HG02973 (cell line): Measurements from ENCODE around the gene NOC4L.
"Not testable (repeated sequence)": the region's sequence is repeated elsewhere in the genome, so short reads cannot be mapped to it uniquely, and the experiment has no call there.

ENCODE experiments used
- ATAC-seq: cut with Tn5 transposase; IDR thresholded peaks from one replicate; pipeline ENCODE4 v1.9.1; 2021; ENCODE audit warnings: moderate library complexity; ENCODE audit not compliant: unreplicated experiment

The NOC4L gene

GRCh38 chr12:132180648-132181546, 36.6 kb downstream of the NOC4L start:
- no peak for ATAC-seq

GRCh38 chr12:132181570-132182200, 37.4 kb downstream of the NOC4L start:
- no peak for ATAC-seq

DNA sequence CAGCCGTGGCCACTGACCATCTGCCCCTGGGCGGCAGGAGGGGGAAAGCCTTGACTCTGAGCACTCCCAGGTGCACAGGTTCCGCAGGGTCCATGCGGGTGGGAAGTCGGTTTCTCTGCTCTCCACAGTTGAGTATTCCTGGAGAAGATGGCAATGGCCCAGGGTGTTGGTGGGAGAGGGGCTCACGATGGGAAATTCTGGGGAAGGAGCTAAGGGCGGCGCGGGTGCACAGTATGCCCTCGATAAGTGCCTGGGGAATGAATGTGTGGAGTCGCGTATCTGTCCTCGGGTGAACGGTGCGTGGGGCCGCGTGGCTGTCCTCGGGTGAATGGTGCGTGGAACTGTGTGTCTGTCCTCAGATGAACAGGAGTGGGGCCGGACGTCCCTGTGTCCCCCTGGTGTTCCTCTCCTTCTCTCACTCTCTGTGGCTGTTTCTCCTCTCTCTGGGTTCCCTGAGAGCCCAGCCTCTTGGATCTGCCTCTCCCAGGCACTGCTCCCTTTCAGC, 38.0 kb downstream of the NOC4L start:
- no peak for ATAC-seq

DNA sequence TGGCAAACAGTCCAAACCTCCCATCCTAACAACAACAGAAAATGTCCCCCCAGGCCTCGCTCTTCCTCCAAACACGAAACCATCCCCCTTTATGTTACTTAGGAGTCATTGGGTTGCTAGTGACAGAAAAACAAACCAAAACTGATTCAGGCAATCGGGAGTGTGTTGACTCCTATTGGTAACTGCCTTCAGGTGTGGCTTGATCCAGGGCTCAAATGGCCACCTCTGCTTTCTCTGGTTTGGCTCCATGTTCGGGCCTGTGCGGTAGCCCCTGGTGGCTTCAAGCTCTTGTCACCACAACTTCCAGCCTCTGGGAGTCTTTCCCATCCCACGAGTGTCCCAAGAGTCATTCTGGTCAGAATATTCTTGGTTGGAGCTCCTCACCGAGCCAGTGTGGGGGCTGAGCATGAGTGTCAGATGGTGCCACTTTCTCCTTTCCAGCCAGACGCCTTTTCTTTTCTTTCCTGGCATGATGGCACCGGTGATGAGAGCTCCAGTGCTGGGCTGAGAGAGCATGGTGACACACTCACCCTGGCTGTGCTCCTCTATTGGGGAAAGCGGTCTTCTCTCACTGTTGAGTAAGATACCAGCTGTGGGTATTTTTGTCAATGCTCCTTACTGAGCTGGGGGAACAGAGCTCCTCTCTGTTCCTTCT, 38.6 kb downstream of the NOC4L start:
- no peak for ATAC-seq

DNA sequence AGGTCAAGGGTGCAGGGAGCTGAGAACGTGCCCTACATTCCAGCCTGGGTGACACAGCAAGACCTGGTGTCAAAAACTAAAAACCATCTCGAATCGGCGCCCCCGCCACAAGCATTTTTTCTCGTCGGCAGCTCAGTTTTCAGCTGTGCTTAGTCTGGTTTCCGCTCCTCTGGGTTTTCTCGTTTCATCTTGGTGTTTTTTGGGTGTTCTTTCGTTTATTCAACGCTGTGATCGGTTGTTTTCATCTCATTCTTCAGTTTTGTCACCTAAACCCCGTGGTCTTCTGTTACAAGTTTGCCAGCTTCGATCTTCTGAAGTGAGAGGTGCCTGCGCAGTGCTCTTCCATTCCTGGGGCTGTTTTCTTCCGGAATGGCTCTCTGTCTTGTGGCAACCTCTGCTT, 41.4 kb downstream of the NOC4L start:
- ATAC-seq: no peak

GRCh38 chr12:132186208-132186856, 42.1 kb downstream of the NOC4L start:
- ATAC-seq: no peak

- no peak for ATAC-seq
These were observed 42.8 kb downstream of the NOC4L start for GRCh38 chr12:132186857-132187620.

GRCh38 chr12:132187646-132188450, 43.6 kb downstream of the NOC4L start:
- no peak for ATAC-seq

DNA sequence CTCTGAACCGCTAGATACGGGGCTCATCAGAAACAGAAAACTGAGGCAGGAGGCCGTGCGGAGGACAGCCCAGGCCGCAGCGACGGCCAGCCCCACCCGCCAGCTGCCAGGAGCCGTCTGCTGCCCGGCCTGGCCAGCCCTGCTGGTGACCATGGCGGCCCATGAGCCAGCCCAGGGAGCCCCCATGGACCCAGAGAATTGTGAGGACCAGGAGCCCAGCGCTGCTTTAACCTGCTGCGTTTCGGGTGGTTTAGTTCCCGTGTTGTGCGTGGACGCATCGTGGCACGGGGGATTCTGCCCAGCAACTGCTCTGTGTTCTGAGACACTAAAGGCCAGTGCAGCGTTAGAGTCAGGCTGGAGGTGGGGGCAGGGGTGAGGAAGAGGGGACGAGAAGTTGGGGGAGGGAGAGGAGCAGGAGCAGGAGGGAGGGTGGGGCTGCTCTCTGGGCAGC, 44.2 kb downstream of the NOC4L start:
- no peak for ATAC-seq

DNA sequence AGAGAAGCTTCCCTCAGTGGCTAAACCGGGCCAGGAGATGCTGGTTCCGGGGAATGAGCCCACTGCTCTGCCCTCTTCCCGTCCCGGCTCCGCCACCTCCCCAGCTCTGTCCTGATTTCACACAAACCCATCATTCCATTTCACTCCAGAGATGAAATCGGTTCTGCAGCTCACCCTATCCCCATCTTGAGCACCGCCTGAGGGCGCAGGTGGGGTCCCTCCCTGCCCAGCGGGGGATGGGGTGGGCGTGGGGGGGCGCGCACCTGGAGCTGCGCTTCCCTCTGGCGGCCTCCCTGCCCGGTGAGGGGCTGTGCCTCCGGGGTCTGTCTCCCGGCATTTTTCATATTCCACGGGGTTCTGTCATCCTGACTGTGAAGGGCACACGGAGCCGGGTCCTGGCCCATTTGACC, 44.7 kb downstream of the NOC4L start:
- ATAC-seq: no peak

GRCh38 chr12:132189378-132190011, 45.2 kb downstream of the NOC4L start:
- peak; percentile 89 for ATAC-seq

DNA sequence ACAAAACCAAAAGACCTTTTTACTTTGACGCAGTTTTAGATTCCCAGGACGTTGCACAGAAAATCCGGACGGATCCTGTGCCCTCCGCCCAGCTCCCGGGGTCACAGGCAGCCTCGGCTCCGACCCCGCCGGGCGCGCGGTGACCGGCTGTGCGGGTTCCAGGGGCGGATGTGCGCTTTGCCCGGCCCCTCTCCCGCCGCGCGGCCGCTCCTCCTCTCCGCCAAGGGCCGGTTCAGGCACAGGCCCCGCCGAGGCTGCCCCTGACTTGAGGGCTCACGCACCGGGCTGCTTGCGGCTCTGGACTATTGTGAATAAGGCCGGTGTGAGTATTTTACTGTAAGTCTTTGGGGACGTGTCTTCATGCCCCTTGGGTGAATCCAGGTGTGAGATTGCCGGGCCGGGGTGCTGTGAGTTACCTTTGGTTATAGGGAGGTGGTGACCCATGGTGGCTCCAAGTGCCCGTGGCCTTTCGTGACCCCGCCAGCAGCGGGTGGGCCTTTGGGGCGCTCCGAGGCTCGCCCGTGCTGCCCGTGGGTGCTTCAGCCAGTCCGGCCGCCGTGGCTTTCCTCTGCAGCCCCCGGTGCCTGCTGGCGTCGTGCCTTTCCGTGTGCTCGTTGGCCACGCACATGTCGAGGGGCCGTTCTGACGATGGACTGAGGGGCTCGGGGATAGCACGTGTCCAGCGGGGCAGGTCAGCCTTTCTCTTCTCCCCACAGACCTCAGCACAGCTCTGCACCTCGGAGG, 45.9 kb downstream of the NOC4L start:
- ATAC-seq: peak; percentile 19

GRCh38 chr12:132190834-132191500, 46.7 kb downstream of the NOC4L start:
- no peak for ATAC-seq

- no peak for ATAC-seq
These were observed 47.7 kb downstream of the NOC4L start for GRCh38 chr12:132191715-132192553.

- no peak for ATAC-seq
These were observed 49.8 kb downstream of the NOC4L start for GRCh38 chr12:132194056-132194455.

DNA sequence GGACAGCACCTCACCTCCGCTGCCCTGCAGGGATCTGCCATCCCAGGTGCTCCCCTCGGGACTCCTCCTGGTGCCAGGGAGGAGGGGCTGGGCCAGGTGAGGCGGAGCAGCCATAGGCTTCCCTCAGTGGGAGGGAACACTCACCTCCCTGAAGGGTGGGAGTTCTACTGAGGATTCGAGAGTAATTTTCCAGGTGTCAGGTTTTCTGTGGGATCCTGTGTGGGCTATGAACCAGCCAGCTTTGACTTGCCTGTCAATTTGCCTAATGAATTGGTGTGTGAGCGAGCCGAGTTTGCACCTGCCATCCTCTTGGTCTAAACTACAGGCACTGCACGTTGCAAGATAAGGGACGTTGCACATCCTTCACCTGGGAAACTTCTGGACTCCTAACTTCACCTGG, 50.3 kb downstream of the NOC4L start:
- no peak for ATAC-seq

GRCh38 chr12:132195242-132195641, 51.0 kb downstream of the NOC4L start:
- not testable (repeated sequence) for ATAC-seq
